DMS53 treated with DMSO at 0.1 percent for 48 hours (cell line): ENCODE measurements around the gene PSORS1C2.
A peak's percentile ranks its signal among the peaks of the same experiment; 100 is the strongest.

Experiments used
- DNase-seq: peaks from one replicate; lab custom pipeline; 2025; ENCODE audit not compliant: unreplicated experiment; lab: John Stamatoyannopoulos, UW

Gene PSORS1C2

DNA sequence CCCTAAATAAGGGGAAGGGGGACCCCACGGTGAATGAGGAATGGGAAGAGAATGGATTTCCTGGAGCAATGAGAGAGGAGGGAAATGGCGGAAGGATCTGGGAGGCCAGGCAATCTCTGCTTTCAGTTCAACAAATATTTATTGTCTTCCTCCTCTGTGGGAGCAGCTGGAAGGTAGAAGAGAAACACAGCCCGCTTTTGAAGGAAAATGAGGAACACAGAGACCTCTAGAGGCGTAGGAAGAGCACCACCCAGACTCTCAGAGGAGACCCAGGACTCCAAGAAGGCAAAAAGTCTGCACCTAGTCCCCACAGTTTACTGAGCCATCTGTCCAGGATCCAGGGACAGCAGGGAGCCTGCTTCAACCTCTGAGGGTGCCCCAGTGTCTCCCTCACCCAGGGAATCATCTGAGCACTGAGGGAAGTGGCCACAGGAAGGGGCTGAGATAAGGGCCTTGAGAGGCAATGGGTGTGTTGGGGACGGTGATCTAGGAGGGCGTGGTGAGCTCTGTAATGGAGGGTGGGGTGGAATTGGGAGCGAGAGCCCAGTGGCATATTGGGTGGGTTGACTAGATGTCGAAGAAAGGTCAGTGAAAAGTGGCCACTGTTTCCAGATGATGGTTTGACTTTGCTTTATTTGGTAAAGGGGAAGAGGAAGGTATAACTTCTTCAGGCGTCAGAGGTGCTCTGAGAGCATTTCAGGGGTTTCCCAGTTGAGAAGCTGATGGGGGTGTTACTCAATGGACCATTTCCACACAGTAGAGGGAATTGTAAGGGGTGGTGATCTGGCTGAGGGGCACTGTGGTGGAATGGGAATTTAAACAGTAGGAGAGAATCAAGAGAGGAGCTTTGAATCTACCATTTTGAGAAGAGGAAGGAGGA, 23.7 kb downstream of the PSORS1C2 start:
- no peak for DNase-seq

DNA sequence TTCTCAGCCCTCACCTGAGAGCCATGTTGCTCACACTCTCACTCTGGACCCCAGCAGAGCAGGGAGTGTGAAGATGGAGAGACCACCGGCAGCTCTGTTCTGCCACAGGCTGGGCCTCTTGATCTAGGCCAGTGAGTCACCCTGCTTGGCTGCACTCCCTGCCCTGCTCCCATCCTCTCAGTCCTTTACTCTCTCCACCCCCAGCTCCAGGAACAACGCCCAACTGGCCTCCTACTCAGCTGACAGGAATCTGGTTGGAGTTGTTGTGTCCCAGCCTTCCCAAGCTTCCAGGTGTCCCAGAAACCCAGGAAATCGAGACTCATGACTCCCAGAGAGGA, 24.4 kb downstream of the PSORS1C2 start, which contains the start of gene PSORS1C1:
Gene PSORS1C1, plus strand, starts transcription at position 260 of the 338 bp plus-strand sequence. CDS start 14,833 bp downstream, outside the sequence.
- DNase-seq, result peak; percentile 14

DNA sequence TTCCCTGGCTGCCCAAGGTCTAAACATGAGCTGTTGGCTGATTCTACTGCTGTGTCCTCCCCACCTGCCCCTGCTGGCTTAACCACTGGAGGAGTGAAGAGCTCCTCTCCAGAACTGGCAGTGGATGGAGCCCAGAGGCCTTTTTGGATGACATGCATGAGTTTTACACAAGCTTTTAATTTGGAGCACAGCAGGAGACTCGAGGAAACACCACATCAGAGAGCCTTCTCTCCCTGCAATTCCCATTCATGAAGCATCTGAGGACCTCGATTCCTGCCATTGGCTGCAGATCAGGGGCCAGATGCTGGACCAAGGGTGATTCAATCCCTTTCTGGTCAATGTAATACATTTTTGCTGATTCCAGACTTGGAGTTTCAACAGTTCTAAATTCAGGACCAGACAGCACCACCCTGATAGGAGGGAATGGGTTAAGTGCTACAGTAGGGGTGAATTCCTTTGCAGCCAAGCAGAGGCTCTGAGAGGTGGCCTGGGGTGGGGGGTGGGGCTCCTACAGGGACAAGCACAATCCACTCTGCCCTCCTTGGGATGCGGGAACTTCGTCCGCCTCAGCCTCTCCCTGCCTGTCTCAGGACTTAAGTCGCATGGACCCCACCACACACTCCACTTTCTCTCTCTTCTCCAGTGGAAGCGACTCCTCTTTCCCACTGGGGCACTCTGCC, 24.9 kb downstream of the PSORS1C2 start:
- DNase-seq, result no peak

DNA sequence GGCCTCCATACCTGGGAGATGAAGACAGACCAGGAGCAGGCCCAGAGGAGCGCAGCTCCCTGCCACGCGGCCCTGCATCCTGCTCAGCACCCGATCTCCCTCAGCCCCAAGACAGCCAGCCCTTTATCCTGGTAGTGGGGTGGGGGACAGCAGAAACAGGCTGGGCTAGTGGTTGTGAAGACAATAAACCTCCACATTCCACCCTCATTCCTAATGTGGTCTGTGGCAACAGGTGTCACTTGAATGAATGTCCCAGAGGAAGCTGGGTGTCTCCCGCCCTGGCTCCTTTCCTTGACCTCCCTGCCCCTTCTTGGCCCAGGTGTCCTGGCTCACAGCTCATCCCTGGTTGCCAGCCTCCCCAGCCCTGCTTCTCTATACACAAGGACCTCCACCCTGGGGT, 26.4 kb downstream of the PSORS1C2 start, which contains the start of gene C6orf15:
Gene C6orf15, minus strand, starts transcription at position 98 of the 400 bp plus-strand sequence. Its CDS starts 20 bp downstream, at position 78.
- DNase-seq, result no peak

DNA sequence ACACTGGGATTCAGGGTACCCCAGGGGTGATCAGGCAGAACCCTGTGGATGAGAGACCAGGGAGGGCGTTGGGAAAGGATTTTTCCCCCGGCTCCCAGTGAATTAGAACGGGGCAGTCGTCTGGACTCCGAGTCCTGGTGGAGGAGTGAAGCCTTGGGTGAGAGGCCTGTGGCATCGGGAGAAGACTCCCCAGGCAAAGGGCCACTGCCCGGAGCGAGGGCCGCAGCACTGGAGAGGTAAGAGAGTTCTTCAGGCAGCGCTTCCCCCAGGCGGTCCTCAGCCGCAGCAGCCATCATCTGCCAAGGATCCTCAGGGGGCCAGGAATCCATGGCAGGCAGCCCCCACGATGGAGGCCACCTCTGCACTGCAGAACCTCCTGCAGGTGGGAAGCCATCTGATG, 27.2 kb downstream of the PSORS1C2 start:
- DNase-seq, result no peak

DNA sequence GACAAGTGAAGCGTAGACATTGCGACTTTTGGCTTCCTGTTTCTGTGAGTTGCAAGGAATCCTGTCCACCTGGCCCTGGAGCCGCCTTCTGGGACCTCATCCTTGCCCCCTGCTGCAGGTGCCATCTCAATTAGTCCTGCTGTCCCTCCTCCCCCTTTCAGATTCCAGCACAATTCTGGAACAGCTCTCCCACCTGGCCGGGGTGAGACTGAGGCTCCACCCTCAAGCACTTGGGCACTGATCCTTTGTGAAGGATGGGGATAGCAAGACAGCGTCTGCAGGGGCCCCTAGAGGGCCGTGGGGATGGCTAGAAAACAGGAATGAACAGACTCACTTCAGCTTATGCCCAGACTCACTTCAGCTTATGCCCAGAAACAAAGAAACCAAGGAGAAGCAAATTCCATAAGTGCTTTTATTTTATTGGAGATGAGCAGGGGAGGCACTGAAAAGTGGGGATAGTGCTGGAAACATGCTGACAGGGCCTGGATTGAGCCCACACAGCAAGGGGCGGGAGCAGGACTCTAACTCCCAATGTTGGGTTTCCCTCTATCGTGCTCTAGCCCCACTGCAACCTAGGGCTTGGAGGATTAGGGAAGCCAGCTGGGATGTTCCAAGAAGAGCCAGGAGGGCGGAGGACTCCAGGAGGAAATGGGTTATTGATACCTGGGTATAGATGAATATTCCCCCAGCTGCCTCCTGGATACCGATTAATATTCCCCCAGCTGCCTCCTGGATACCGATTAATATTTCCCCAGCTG, 27.9 kb downstream of the PSORS1C2 start:
- DNase-seq, result no peak

DNA sequence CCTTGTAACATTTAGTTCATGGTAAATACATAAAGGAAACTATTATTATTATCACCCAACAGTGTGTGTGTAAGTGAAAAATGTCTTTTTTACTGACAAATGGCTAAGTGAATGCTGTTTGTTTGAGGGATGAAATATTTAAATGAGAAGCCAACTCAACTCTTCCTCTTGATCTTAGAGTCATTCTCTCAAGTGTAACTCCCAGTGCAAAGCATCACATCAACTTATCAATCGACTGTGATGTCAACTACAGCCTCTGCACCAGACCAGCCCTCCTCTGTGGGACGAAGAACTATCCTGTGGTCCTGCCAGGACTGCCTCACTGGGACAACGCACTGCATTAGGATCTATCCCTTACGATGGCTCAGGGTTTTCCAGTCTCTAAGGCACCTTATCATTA, 31.8 kb downstream of the PSORS1C2 start:
- no peak for DNase-seq

DNA sequence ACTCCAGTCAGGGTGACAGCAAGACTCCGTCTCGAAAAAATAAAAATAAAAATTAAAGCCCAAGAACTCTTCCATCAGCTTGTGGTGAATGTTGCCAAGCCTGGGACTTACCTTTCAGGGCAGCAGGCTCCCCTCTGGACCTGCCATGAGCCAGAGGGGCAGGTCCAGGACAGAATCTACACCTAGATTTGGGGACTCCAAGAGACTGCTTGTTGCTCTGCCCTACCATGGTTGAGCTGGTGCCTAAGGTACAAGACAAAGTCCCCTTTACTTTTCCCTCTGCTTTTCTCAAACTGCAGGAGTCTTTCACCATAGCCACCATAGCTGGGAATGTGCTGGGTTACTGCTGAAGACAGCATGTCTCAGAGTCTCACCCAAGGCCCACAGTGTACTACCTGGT, 35.7 kb downstream of the PSORS1C2 start:
- DNase-seq, result no peak

DNA sequence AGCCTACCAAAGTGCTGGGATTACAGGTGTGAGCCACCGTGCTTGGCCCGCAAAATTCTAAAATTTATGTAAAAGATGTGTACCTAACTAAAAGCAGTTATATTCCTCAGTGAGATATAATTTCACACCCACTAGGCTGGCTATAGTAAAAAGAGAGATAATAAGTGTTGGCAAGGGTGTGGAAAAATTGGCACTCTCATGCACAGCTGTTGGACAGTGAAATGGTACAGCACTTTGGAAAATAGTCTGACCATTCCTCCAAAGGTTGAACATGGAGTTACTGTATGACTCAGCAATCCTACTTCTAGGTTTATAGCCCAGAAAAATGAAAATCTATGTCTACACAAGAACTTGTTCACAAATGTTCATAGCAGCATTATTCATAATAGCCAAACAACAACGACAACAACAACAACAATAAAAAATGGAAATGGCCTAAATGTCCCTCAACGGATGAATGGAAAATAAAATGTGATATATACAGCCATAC, 40.4 kb downstream of the PSORS1C2 start:
- DNase-seq, result no peak

DNA sequence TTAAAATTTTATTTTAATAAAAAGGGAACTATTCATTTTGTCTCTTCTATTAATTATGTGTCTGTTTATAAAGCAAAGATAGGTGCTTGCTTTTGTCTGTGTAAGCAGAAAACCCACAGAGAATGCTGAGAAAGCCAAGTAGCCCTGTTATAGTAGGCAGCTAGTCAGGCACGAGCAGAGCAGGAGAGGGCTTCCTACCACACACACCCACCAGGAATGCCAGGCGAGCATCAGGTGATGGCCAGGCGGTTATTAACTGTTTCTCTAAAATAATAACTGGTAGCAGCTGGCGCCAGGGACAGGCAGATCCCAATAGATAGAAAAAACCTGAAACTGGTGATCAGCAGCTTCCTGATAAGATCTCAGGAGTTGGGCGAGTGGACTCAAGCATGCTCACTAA, 42.2 kb downstream of the PSORS1C2 start:
- DNase-seq, result no peak

DNA sequence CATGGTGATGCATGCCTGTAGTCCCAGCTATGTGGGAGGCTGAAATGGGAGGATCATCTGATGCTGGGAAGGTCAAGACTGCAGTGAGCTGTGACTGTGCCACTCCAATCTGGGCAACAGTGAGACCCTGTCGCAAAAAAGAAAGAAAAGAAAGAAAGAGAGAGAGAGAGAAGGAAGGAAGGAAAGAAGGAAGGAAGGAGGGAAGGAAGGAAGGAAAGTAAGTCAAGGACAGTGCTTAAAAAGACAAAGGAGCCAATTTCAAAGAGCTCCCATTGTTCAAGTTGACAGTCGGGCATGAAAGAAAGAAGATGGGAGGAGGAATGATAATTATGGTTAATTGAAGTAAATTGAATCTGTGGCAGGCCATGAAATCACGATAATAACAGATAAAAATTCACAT, 42.7 kb downstream of the PSORS1C2 start:
- DNase-seq, result no peak

DNA sequence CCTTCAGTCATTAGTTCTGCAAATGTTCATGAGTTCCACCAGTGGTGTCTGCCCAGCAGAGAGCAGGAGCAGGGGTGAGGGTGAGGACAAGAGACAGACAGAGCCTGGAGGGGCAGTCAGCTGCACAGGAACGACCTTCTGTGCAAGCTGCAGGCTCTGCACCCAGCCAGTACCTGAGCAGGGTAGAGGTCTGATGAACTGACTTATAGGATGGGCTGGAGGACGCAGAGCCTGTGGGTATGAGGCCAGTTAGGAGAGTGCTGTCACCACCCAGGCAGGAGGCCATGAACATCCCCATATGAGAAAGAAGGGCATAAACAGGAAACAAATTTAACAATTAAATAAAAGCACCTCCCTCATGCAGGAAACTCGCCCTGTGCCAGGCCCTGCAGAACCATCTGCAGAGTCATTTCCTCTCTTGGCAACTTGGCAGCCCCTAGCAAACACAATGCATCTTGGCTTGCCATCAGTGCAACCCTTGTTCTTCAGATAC, 44.4 kb downstream of the PSORS1C2 start:
- DNase-seq, result no peak

DNA sequence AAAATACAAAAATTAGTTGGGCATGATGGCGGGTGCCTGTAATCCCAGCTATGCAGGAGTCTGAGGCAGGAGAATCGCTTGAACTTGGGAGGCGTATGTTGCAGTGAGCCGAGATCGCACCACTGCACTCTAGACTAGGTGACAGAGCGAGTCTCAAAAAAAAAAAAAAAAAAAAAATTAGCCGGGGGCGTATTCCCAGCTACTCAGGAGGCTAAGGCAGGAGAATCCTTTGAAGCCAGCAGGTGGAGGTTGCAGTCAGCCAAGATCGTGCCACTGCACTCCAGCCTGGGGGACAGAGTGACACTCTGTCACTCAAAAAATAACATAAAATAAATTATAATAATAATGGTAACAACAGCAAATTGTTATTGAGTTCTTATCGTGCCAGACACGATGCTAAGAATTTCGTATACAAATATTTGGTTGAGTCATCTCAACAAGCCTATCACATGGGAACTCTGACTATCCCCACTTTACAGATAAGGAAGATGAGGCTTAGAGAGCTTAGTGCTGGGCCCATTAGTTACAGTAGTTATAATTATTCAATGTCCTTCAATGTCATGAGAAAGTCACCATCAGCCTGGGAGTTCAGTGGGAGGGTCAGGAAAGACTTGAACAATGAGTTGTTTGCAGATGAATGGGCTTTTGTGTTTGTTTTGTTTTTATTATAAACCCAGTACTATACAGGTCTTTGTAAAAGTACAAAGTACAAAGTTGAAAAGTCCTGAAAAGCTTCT, 45.9 kb downstream of the PSORS1C2 start:
- no peak for DNase-seq

DNA sequence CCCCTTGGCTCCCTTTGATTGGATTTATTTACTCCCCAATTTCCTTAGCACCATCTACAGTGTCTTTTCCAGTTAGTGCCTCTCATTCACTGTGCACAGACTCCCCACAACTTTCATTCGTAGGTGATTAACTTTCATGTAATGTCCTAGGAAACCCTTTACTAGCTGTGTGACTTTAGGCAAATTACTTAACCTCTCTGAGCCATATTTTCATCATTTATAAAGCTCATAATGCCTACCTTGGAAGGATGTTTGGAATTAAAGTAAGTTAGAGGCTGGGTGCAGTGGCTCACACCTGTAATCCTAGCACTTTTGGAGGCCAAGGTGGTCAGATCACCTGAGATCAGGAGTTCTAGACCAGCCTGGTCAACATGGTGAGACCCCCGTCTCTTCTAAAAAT, 46.6 kb downstream of the PSORS1C2 start:
- DNase-seq, result no peak

DNA sequence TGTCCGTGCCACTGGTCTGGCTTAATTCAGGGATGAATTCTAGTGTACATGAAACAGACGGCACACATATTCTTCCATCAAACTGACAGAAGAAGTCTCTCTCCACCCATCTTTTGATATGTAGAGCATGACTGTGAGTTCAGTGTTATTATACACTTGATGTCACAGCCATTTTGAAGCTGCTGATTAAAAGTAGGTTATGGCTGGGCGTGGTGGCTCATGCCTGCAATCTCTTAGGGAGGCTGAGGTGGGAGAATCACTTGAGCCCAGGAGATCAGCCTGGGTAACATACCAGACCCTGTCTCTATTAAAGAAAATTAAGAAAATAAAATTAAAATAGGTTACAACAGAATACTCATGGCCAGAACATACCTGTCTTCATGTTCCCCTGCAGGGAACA, 47.2 kb downstream of the PSORS1C2 start:
- DNase-seq, result no peak

DNA sequence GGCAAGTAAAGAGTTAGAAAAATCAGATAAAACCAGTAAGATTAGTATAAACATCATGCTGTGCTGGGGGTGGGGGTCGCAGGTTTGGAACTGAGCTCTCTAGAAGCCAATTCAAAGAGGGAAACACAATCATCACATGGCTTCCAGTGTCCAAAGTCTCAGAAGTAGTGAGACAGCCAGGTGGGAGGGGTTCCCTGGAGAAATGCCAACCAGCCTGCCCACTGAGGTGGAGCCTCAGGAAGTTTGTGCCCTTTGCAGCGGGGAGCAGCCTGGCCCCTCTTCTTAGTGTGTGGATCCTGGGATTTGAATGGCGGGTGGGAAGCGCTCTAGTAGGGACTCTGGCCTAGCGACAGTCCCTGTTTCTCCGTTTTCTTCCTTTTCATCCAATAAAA, 47.9 kb downstream of the PSORS1C2 start:
- no peak for DNase-seq

DNA sequence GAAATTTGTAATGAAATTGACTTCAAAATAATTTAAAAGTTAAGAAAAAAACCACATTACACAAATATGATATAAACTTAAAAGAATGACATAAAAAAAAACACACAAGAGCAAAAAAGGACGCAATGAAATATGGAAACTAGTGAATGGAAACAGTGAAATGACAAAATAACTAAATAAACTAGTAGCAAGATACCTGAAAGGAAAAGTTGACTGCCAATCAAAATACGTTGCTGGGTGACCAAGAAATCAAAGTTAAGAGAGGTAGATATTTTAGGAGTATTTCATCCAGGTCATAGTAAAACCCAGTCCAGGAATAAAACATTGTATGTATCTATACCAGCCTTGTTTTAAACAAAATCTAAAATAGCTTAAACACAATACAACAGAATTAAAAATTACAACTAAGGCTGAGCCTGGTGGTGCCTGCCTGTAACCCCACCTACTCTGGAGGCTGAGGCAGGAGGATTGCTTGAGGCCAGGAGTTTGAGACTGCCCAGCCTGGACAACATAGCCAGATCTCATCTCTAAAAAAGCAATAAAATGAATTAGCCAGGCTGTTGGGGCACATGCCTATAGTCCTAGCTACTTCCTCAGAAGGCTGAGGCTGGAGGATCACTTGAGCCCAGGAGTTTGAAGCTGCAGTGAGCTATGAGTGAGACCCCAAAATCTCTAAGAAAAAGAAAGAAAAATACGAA, 48.4 kb downstream of the PSORS1C2 start:
- no peak for DNase-seq
